Activated naive CD4-positive, alpha-beta T cell treated with anti-CD3 and anti-CD28 coated beads, Interleukin-2, amount 50 U/mL, for 24 hours (primary cell): ENCODE results near the gene SRGAP2B.
"Not testable (repeated sequence)": the region's sequence is repeated elsewhere in the genome, so short reads cannot be mapped to it uniquely, and the experiment has no call there.

ENCODE experiments used
- H3K27ac Mint-ChIP-seq: one replicate; pipeline ENCODE4 v1.8.0; 2021; ENCODE audit warnings: mild to moderate bottlenecking, mixed read lengths
- H3K27me3 Mint-ChIP-seq: one replicate; pipeline ENCODE4 v1.8.0; 2021; ENCODE audit warnings: mixed read lengths
- H3K36me3 Mint-ChIP-seq: one replicate; pipeline ENCODE4 v1.8.0; 2021; ENCODE audit warnings: mixed read lengths
- H3K4me1 Mint-ChIP-seq: one replicate; pipeline ENCODE4 v1.8.0; 2021; ENCODE audit warnings: mixed read lengths
- H3K4me3 Mint-ChIP-seq: one replicate; pipeline ENCODE4 v1.8.0; 2021; ENCODE audit warnings: mild to moderate bottlenecking, mixed read lengths
- H3K9me3 Mint-ChIP-seq: one replicate; pipeline ENCODE4 v1.8.0; 2021; ENCODE audit warnings: mixed read lengths

SRGAP2B gene

DNA sequence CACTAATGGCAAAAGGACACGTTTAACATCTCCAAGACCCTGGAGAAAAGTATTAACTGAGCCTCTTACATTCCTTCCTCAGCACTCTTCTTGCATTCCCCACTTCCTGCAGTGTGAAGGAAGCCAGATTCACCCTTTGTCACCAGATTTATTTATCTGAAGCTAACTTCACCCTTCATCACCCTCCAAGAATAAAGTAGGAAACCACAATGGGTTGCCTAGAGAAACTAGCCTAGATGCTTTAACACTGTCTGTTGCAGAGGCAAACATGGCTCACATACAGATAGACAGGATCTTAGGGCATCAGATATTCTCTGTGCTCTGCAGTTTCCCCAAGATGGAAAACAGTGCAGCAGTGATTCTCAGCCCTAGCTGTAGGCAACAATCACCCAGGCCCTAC is 147.6 kb downstream of the SRGAP2B start:
- H3K27ac Mint-ChIP-seq, H3K27me3 Mint-ChIP-seq, H3K36me3 Mint-ChIP-seq, H3K4me3 Mint-ChIP-seq, H3K4me1 Mint-ChIP-seq, H3K9me3 Mint-ChIP-seq: not testable (repeated sequence)

DNA sequence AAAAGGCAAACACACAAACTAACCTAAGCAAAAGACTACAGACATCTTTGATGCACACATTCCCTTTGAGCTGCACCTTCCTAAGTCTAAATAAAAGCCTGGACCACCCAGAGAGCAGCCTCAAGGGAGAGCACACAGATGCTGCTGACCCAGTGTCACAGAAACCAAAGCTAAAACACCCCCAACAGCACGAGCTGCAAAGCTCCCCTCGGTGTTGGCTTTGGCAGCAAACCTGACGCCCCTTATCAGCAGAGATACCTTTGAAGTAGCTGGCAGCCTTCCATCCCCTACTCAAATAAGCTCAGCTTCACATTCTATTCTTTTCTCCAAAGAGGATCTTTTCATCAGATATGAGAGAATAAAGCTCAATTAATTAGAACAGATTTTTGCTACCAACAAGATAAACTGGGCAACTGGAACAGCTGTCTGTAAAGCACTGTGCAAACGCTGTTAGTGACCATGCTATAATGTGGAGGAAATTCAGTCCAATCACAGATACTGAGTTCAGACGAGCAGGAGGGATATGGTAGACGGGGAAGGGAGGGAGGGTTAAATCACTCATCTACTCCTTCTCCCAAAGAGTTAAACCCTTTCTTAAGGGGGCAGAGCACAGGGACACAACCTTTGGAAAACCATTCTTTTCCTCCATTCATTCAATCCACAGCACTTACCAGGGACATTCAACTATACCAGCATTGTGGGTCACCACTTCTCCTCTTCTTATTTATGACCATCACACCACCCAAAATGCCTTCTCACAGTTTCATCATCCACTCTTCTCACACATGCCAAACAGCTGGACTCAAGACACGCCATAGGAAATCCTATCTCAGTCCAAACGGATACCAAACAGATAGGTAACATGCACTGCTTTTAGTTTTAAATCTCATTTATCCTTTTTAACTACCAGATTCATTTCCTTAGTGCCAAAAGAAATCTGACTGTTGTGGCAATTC is 148.3 kb downstream of the SRGAP2B start:
- not testable (repeated sequence) for H3K27ac Mint-ChIP-seq, H3K9me3 Mint-ChIP-seq, H3K4me3 Mint-ChIP-seq, H3K27me3 Mint-ChIP-seq, H3K4me1 Mint-ChIP-seq, H3K36me3 Mint-ChIP-seq

- H3K27ac Mint-ChIP-seq, H3K4me3 Mint-ChIP-seq: not testable (repeated sequence)
These were observed 153.4 kb downstream of the SRGAP2B start for GRCh38 chr1:144941710-144942109.

DNA sequence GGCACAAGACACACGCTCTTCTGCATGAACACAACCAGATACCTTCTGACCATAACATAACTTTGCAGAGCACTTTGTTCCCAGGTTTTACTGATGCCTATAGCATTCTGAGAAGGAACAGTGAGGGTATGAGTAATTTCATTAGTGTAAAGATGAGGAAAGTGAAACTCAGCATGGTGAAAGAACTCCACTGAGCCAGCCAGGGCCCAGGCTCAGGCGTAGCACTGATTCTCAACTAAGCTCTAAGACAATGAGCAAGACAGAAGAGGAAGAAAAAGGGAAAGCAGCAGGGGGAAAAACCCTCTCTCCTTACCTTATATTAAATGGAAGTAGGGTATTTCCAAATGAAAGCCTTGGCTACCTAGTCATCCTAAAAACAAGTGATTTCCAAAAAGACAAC is 155.1 kb downstream of the SRGAP2B start:
- not testable (repeated sequence) for H3K36me3 Mint-ChIP-seq, H3K4me1 Mint-ChIP-seq, H3K27me3 Mint-ChIP-seq, H3K9me3 Mint-ChIP-seq, H3K27ac Mint-ChIP-seq
- H3K4me3 Mint-ChIP-seq, result peak overlapping the region; percentile 33

More at GRCh38 chr1:144941710-144942109, 153.4 kb downstream of the SRGAP2B start:
- H3K27me3 Mint-ChIP-seq, H3K4me1 Mint-ChIP-seq, H3K36me3 Mint-ChIP-seq, H3K9me3 Mint-ChIP-seq: not testable (repeated sequence)

DNA sequence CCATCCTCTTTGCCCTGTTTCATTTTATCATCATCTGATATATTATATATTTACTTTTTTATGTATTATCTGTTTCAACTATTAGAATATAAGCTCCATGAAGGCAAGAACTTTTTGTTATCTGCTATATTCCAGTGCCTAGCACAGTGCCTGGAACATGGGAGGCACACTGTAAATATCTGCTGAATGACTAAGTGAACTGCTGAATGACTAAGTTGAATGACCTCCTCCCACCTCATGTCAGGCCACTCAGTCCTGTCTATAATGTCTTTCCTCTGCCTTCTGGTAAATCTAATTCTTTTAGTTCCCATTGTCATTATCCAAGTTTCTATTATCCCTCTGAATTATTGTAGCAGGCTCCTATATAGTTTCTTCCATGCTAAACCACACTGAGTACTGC is 156.5 kb downstream of the SRGAP2B start:
- not testable (repeated sequence) for H3K36me3 Mint-ChIP-seq, H3K4me3 Mint-ChIP-seq, H3K9me3 Mint-ChIP-seq, H3K27me3 Mint-ChIP-seq, H3K27ac Mint-ChIP-seq, H3K4me1 Mint-ChIP-seq

GRCh38 chr1:144936186-144936732 is 158.9 kb downstream of the SRGAP2B start:
- H3K4me1 Mint-ChIP-seq, H3K36me3 Mint-ChIP-seq, H3K9me3 Mint-ChIP-seq, H3K4me3 Mint-ChIP-seq, H3K27ac Mint-ChIP-seq, H3K27me3 Mint-ChIP-seq: not testable (repeated sequence)

DNA sequence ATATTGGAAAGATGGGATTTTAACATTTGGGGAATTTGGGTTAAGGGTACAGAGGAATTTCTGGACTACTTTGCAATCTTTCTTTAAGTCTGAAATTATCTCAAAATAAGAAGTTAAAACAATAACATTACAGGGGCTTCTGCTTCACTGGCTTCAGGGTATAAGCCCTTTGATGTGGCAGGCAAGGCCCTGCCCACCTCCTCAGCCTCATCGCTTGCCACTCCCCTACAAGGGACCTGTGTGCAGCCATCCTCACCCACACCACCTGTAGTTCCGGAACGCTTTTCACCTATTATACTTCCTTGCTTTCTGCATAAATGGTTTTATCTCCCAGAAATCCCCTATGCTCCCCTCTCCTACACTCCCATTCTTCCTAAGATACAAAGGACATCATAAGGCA is 159.8 kb downstream of the SRGAP2B start:
- H3K4me1 Mint-ChIP-seq, H3K9me3 Mint-ChIP-seq, H3K36me3 Mint-ChIP-seq, H3K27me3 Mint-ChIP-seq, H3K27ac Mint-ChIP-seq, H3K4me3 Mint-ChIP-seq: not testable (repeated sequence)

- not testable (repeated sequence) for H3K9me3 Mint-ChIP-seq, H3K4me1 Mint-ChIP-seq, H3K4me3 Mint-ChIP-seq, H3K27me3 Mint-ChIP-seq, H3K36me3 Mint-ChIP-seq, H3K27ac Mint-ChIP-seq
These were observed 162.1 kb downstream of the SRGAP2B start for GRCh38 chr1:144933014-144933413.

GRCh38 chr1:144932153-144932552 is 163.0 kb downstream of the SRGAP2B start:
- not testable (repeated sequence) for H3K27ac Mint-ChIP-seq, H3K4me3 Mint-ChIP-seq, H3K9me3 Mint-ChIP-seq, H3K4me1 Mint-ChIP-seq, H3K27me3 Mint-ChIP-seq, H3K36me3 Mint-ChIP-seq

- H3K4me3 Mint-ChIP-seq, H3K27me3 Mint-ChIP-seq, H3K4me1 Mint-ChIP-seq, H3K9me3 Mint-ChIP-seq, H3K36me3 Mint-ChIP-seq, H3K27ac Mint-ChIP-seq: not testable (repeated sequence)
These were observed 163.6 kb downstream of the SRGAP2B start for GRCh38 chr1:144931553-144931952.

GRCh38 chr1:144930085-144930777 is 164.9 kb downstream of the SRGAP2B start:
- not testable (repeated sequence) for H3K36me3 Mint-ChIP-seq, H3K4me3 Mint-ChIP-seq, H3K27me3 Mint-ChIP-seq, H3K9me3 Mint-ChIP-seq, H3K4me1 Mint-ChIP-seq, H3K27ac Mint-ChIP-seq

GRCh38 chr1:144927292-144927691 is 167.8 kb downstream of the SRGAP2B start:
- not testable (repeated sequence) for H3K27ac Mint-ChIP-seq, H3K4me1 Mint-ChIP-seq, H3K9me3 Mint-ChIP-seq, H3K36me3 Mint-ChIP-seq, H3K27me3 Mint-ChIP-seq, H3K4me3 Mint-ChIP-seq

GRCh38 chr1:144923640-144924039 is 171.5 kb downstream of the SRGAP2B start:
- H3K9me3 Mint-ChIP-seq, H3K27ac Mint-ChIP-seq, H3K36me3 Mint-ChIP-seq, H3K4me3 Mint-ChIP-seq, H3K27me3 Mint-ChIP-seq, H3K4me1 Mint-ChIP-seq: not testable (repeated sequence)

GRCh38 chr1:144922785-144923184 is 172.3 kb downstream of the SRGAP2B start:
- not testable (repeated sequence) for H3K4me3 Mint-ChIP-seq, H3K36me3 Mint-ChIP-seq

DNA sequence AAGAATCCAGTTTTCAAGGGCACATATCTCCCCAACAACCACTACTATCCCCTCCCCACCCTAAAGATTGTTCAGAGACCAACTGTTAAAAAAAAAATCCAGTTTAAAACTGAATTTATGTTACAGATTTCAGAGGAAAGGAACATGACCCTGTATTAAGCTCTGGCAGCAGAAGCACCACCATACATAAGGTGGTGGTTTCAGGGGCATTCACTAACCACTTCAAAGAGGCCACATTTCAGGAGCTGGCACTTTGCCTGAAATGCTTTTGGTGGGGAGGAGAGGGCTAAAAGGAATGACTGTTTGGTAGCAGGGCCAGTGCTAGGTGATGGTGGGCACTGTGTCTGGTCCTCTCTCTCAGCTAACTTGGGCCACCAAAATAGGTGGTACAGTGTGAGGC is 176.0 kb downstream of the SRGAP2B start:
- not testable (repeated sequence) for H3K36me3 Mint-ChIP-seq, H3K9me3 Mint-ChIP-seq

More at GRCh38 chr1:144922785-144923184, 172.3 kb downstream of the SRGAP2B start:
- H3K9me3 Mint-ChIP-seq, H3K4me1 Mint-ChIP-seq, H3K27me3 Mint-ChIP-seq, H3K27ac Mint-ChIP-seq: not testable (repeated sequence)

GRCh38 chr1:144918027-144918603 is 177.0 kb downstream of the SRGAP2B start:
- not testable (repeated sequence) for H3K27me3 Mint-ChIP-seq, H3K27ac Mint-ChIP-seq, H3K9me3 Mint-ChIP-seq, H3K4me1 Mint-ChIP-seq, H3K36me3 Mint-ChIP-seq, H3K4me3 Mint-ChIP-seq

More for the DNA sequence above, 176.0 kb downstream of the SRGAP2B start:
- H3K4me3 Mint-ChIP-seq, H3K27ac Mint-ChIP-seq, H3K27me3 Mint-ChIP-seq, H3K4me1 Mint-ChIP-seq: not testable (repeated sequence)
